Stomach (tissue), 9 donors: ENCODE data around the gene MAP3K12. TPM values are rescaled to one million over a fixed set of nuclear protein-coding genes. Genes with fewer than 3 reads are reported as not detected.
A peak's percentile ranks its signal among the peaks of the same experiment; 100 is the strongest.

Experiments used
- DNase-seq, 2 donors: peaks; one replicate each; pipeline versions ENCODE4 v3.0.0 to v3.0.0-alpha.2; 2013 to 2019
- H3K27ac ChIP-seq, 5 donors: fragments of 200-600 bp in 4 of 5; sonication (generic) in 4 of 5; one replicate each; pipeline ENCODE4 v1.5.1; 2013 to 2019; ENCODE audit warnings: mild to moderate bottlenecking in 1 of 5, moderate library complexity in 1 of 5
- H3K27me3 ChIP-seq, 3 donors: fragments of 200-600 bp; sonication (generic); one replicate each; pipeline ENCODE4 v1.5.1; 2017 to 2019; ENCODE audit warnings: mixed run types in 1 of 3
- H3K36me3 ChIP-seq, 4 donors: fragments of 200-600 bp; sonication (generic); 1 replicate in 3 of 4; 2 replicates in 1 of 4; pipeline ENCODE4 v1.5.1; 2016 to 2019
- H3K4me1 ChIP-seq, 4 donors: fragments of 200-600 bp; sonication (generic); one replicate each; pipeline ENCODE4 v1.5.1; 2016 to 2019
- H3K4me3 ChIP-seq, 4 donors: fragments of 200-600 bp; sonication (generic) in 3 of 4; one replicate each; pipeline ENCODE4 v1.5.1; 2016 to 2019; ENCODE audit warnings: mild to moderate bottlenecking in 1 of 4
- H3K9me3 ChIP-seq, 4 donors: fragments of 200-600 bp; sonication (generic); one replicate each; pipeline ENCODE4 v1.5.1; 2016 to 2019
- CTCF ChIP-seq, 7 experiments: fragments of 450-650 bp in 4 of 7; fragments of 200-600 bp in 3 of 7; sonication (generic) in 3 of 7; IDR thresholded peaks; one replicate each; pipeline ENCODE4 v1.5.1; 2016 to 2019; ENCODE audit warnings: antibody characterized with exemption in 7 of 7, control low read depth in 2 of 7, mild to moderate bottlenecking in 1 of 7
- EP300 ChIP-seq: sonication (generic); formaldehyde crosslinking; IDR thresholded peaks from one replicate; pipeline ENCODE4 v1.6.1; 2017; ENCODE audit warnings: antibody characterized with exemption
- POLR2A ChIP-seq, 4 donors: fragments of 450-650 bp; IDR thresholded peaks; one replicate each; pipeline ENCODE4 v1.6.1; 2016; ENCODE audit warnings: antibody characterized with exemption in 4 of 4, control low read depth in 2 of 4, mild to moderate bottlenecking in 1 of 4, moderate library complexity in 1 of 4
- POLR2AphosphoS5 ChIP-seq, 3 donors: sonication (generic); formaldehyde crosslinking; IDR thresholded peaks; one replicate each; pipeline ENCODE4 v1.6.1; 2016; ENCODE audit warnings: antibody characterized with exemption in 3 of 3
- WGBS, 5 donors: extraction: QIAGEN DNeasy Blood & Tissue Kit in 3 of 5; methylation state at CpG; one replicate each; pipeline versions ENCODE4 v1.1.5 to v1.1.7; 2013 to 2018; 5-methylcytosine and 5-hydroxymethylcytosine counted together
- intact Hi-C: fragments of 100-400 bp; cut with DNase I; formaldehyde crosslinking; loops from one replicate; pipeline ENCODE4 v1.15.1; 2023; ENCODE audit warnings: low total_unique reads
- polyA plus RNA-seq, 3 donors: library from polyadenylated mRNA; stranded (reverse); fragments of 200-250 nt; gene quantifications; one replicate each; pipeline ENCODE4 v1.2.3, GENCODE V29; 2013
- total RNA-seq, 5 donors: library from RNA; depleted of rRNA; stranded (reverse); fragments of >200 nt; gene quantifications; one replicate each; pipeline versions ENCODE4 v1.1.0 to v1.2.3, GENCODE V29; 2014 to 2016
- donor health status: healthy with polysubstance abuse.
- donor health status: Bipolar disorder and iron deficiency.
- donor health status: healthy.

Gene MAP3K12
- total and polyA plus RNA-seq, 8 donors, result 5.4 to 279 (median 13.4) TPM

- Histone ChIP-seq H3K9me3 (no peaks in the 10 kb centered on the region), H3K36me3 (peaks cover 100% of the 10 kb centered on the region in 4 donors), H3K4me1 (peaks cover 16 to 75% (median 44%) of the 10 kb centered on the region in 4 donors), H3K27me3 (no peaks in the 10 kb centered on the region), H3K27ac (no peak overlapping the region), H3K4me3 (no peak overlapping the region)
- no peak for DNase-seq
- WGBS, 5 donors, result 86 to 89% (median 87%) methylated on average over 11 of the region's 11 CpGs
- intact Hi-C loops, result loop anchor here (10.0 kb wide), 1 partner anchor 50 kb away; no protein-coding TSS in a partner anchor
- TF ChIP-seq POLR2A (IDR thresholded peaks at IDR 0.05), result no peak
- no peak for TF ChIP-seq POLR2AphosphoS5 (IDR thresholded peaks at IDR 0.05)
These were observed 34.4 kb downstream of the MAP3K12 start for GRCh38 chr12:53464685-53465418.

GRCh38 chr12:53463802-53464560 is 35.3 kb downstream of the MAP3K12 start:
- no peak for TF ChIP-seq CTCF (IDR thresholded peaks at IDR 0.05)
- no peak for TF ChIP-seq EP300
- no peak for TF ChIP-seq POLR2A (IDR thresholded peaks at IDR 0.05)
- TF ChIP-seq POLR2AphosphoS5 (IDR thresholded peaks at IDR 0.05), result no peak
- WGBS, 5 donors, result 40 to 56% (median 43%) methylated on average over 5 of the region's 5 CpGs
- peak overlapping the region in 1 of 5 donors; percentile 13 for H3K27ac ChIP-seq
- no peaks in the 10 kb centered on the region for H3K27me3 ChIP-seq
- peaks cover 100% of the 10 kb centered on the region in 4 donors for H3K36me3 ChIP-seq
- no peak for DNase-seq
- no peak overlapping the region for H3K4me3 ChIP-seq
- no peaks in the 10 kb centered on the region for H3K9me3 ChIP-seq
- H3K4me1 ChIP-seq, result peaks cover 16 to 80% (median 46%) of the 10 kb centered on the region in 4 donors
- intact Hi-C loops, result loop anchor here (10.0 kb wide), 1 partner anchor 51 kb away; no protein-coding TSS in a partner anchor

- WGBS, 5 donors, result 43 to 61% (median 44%) methylated on average over 3 of the region's 3 CpGs
- Histone ChIP-seq H3K27me3 (no peaks in the 10 kb centered on the region), H3K4me1 (peaks cover 16 to 82% (median 46%) of the 10 kb centered on the region in 4 donors), H3K4me3 (no peak overlapping the region), H3K27ac (peak overlapping the region in 2 of 5 donors; percentile 14 to 20), H3K36me3 (peaks cover 100% of the 10 kb centered on the region in 4 donors), H3K9me3 (no peaks in the 10 kb centered on the region)
- no peak for DNase-seq
- intact Hi-C loops, result loop anchor here (10.0 kb wide), 1 partner anchor 52 kb away; no protein-coding TSS in a partner anchor
- TF ChIP-seq EP300 (no peak), POLR2A (IDR thresholded peaks at IDR 0.05) (no peak), CTCF (IDR thresholded peaks at IDR 0.05) (no peak), POLR2AphosphoS5 (IDR thresholded peaks at IDR 0.05) (no peak)
These were observed 36.3 kb downstream of the MAP3K12 start for GRCh38 chr12:53462935-53463334.

GRCh38 chr12:53461591-53461990 is 37.7 kb downstream of the MAP3K12 start:
- H3K27me3 ChIP-seq, result no peaks in the 10 kb centered on the region
- peaks cover 16 to 92% (median 49%) of the 10 kb centered on the region in 4 donors for H3K4me1 ChIP-seq
- H3K27ac ChIP-seq, result no peak overlapping the region
- WGBS, 5 donors, result 70 to 82% (median 73%) methylated on average over 8 of the region's 8 CpGs
- DNase-seq, result no peak
- peaks cover 100% of the 10 kb centered on the region in 4 donors for H3K36me3 ChIP-seq
- H3K9me3 ChIP-seq, result no peaks in the 10 kb centered on the region
- intact Hi-C loops, result loop anchor here (10.0 kb wide), 1 partner anchor 53 kb away; no protein-coding TSS in a partner anchor
- H3K4me3 ChIP-seq, result no peak overlapping the region
- no peak for TF ChIP-seq POLR2A (IDR thresholded peaks at IDR 0.05)
- no peak for TF ChIP-seq EP300
- TF ChIP-seq CTCF (IDR thresholded peaks at IDR 0.05), result no peak
- no peak for TF ChIP-seq POLR2AphosphoS5 (IDR thresholded peaks at IDR 0.05)
